A673 (cell line): Measurements from ENCODE around the gene CYBC1.

Experiments used
- EZH2 ChIP-seq: fragments of 200-600 bp; sonication (generic); IDR thresholded peaks from 2 replicates; pipeline ENCODE4 v1.6.1; 2017; ENCODE audit warnings: borderline replicate concordance, low read depth, mild to moderate bottlenecking, mixed read lengths, antibody characterized with exemption, low read length; ENCODE audit not compliant: poor library complexity, severe bottlenecking
- TF ChIP-seq, protein P1 (sequence below): fragments of 300-800, 200-600 bp; sonication (generic); conservative IDR thresholded peaks from 2 replicates; pipeline ENCODE4 v1.5.1; 2017; ENCODE audit warnings: low read depth, mild to moderate bottlenecking, antibody characterized with exemption, low read length, moderate library complexity, mixed read lengths

DNA sequence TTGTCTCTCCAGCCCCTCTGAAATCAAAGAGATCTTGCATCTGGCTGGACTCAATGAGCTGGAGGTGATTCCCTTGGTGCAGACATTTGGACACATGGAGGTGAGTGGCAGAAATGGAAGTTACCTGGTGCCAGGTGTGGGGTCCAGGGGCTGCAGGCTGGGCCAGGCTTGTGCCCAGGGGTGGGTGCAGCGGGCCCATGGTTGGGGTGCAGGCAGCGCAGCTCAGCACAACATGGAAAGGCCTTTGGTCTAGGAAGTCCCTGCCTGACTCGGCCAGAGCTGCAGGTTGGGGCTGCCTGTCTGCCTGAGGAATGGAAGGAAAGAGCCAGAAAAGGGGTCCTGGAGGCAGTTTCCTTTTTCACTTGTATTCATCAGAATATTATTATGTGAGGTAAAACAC lies 22.0 kb downstream of the CYBC1 start:
- TF ChIP-seq, protein P1, sequence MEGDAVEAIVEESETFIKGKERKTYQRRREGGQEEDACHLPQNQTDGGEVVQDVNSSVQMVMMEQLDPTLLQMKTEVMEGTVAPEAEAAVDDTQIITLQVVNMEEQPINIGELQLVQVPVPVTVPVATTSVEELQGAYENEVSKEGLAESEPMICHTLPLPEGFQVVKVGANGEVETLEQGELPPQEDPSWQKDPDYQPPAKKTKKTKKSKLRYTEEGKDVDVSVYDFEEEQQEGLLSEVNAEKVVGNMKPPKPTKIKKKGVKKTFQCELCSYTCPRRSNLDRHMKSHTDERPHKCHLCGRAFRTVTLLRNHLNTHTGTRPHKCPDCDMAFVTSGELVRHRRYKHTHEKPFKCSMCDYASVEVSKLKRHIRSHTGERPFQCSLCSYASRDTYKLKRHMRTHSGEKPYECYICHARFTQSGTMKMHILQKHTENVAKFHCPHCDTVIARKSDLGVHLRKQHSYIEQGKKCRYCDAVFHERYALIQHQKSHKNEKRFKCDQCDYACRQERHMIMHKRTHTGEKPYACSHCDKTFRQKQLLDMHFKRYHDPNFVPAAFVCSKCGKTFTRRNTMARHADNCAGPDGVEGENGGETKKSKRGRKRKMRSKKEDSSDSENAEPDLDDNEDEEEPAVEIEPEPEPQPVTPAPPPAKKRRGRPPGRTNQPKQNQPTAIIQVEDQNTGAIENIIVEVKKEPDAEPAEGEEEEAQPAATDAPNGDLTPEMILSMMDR, result no peak
- TF ChIP-seq EZH2, result no peak
